WTC11 (cell line): ENCODE results near the gene CHST5. TPM values are rescaled to one million over a fixed set of nuclear protein-coding genes. Genes with fewer than 3 reads are reported as not detected.

ENCODE experiments used
- ATAC-seq: fragments of 200-7000 bp; cut with Tn5 transposase; 2 replicates; pipeline ENCODE4 v1.10.0; 2021; ENCODE audit warnings: mild to moderate bottlenecking, moderate library complexity
- CTCF ChIA-PET: fragments of 300-600 bp; sonication (Branson Sonifier 250); formaldehyde crosslinking; loops from one replicate; lab custom pipeline; 2021; ENCODE audit warnings: antibody characterized with exemption; lab: Charles Lee
- POLR2A ChIA-PET: fragments of 350-600 bp; sonication (Branson Sonifier 250); formaldehyde crosslinking; loops from one replicate; lab custom pipeline; 2021; ENCODE audit warnings: antibody characterized with exemption; lab: Charles Lee
- DNase-seq: peaks from one replicate; pipeline ENCODE4 v3.0.0; 2021; ENCODE audit warnings: low spot score
- H3K27ac Mint-ChIP-seq: 2 replicates; pipeline ENCODE4 v1.8.0; 2021; ENCODE audit warnings: mixed read lengths
- H3K27me3 Mint-ChIP-seq: 2 replicates; pipeline ENCODE4 v1.8.0; 2021; ENCODE audit warnings: low read depth, mild to moderate bottlenecking, moderate library complexity, mixed read lengths
- H3K36me3 Mint-ChIP-seq: 2 replicates; pipeline ENCODE4 v1.8.0; 2021; ENCODE audit warnings: mixed read lengths
- H3K4me1 Mint-ChIP-seq: 2 replicates; pipeline ENCODE4 v1.8.0; 2022; ENCODE audit warnings: mixed read lengths
- H3K4me3 Mint-ChIP-seq: 2 replicates; pipeline ENCODE4 v1.8.0; 2021; ENCODE audit warnings: mild to moderate bottlenecking, moderate library complexity, mixed read lengths
- H3K9me3 Mint-ChIP-seq: 2 replicates; pipeline ENCODE4 v1.8.0; 2021; ENCODE audit warnings: mixed read lengths
- AFF4 ChIP-seq: sonication (generic); formaldehyde crosslinking; IDR thresholded peaks from 2 replicates; pipeline ENCODE4 v1.8.1; 2023; ENCODE audit warnings: mild to moderate bottlenecking, missing genetic modification reagents, borderline replicate concordance
- CBFB ChIP-seq: sonication (generic); formaldehyde crosslinking; IDR thresholded peaks from 2 replicates; pipeline ENCODE4 v1.8.1; 2022; ENCODE audit warnings: mild to moderate bottlenecking, low read depth, missing genetic modification reagents
- CTCF ChIP-seq: fragments of 200-600 bp; IDR thresholded peaks from 2 replicates; pipeline ENCODE4 v1.8.0; 2022; ENCODE audit warnings: antibody characterized with exemption
- E2F1 ChIP-seq: sonication (generic); formaldehyde crosslinking; IDR thresholded peaks from 2 replicates; pipeline ENCODE4 v1.8.0; 2022; ENCODE audit warnings: mild to moderate bottlenecking, missing genetic modification reagents
- E2F5 ChIP-seq: sonication (generic); formaldehyde crosslinking; IDR thresholded peaks from 2 replicates; pipeline ENCODE4 v1.8.1; 2022; ENCODE audit warnings: mild to moderate bottlenecking, moderate library complexity, missing genetic modification reagents
- FOXP1 ChIP-seq: sonication (generic); formaldehyde crosslinking; IDR thresholded peaks from 2 replicates; pipeline ENCODE4 v1.8.0; 2022; ENCODE audit warnings: missing genetic modification reagents, mild to moderate bottlenecking, moderate library complexity, borderline replicate concordance
- JUN ChIP-seq: sonication (generic); formaldehyde crosslinking; IDR thresholded peaks from 2 replicates; pipeline ENCODE4 v1.8.0; 2023; ENCODE audit warnings: mild to moderate bottlenecking, missing genetic modification reagents
- MXD4 ChIP-seq: fragments of 250-450 bp; sonication (Bioruptor Pico); IDR thresholded peaks from 2 replicates; pipeline ENCODE4 v1.8.0; 2021; ENCODE audit warnings: mild to moderate bottlenecking, moderate library complexity, borderline replicate concordance
- PREB ChIP-seq: sonication (generic); formaldehyde crosslinking; IDR thresholded peaks from 2 replicates; pipeline ENCODE4 v1.8.1; 2022; ENCODE audit warnings: mild to moderate bottlenecking, missing genetic modification reagents, moderate library complexity, borderline replicate concordance
- PRRX2 ChIP-seq: fragments of 250-450 bp; sonication (Bioruptor Pico); IDR thresholded peaks from 2 replicates; pipeline ENCODE4 v1.8.0; 2021; ENCODE audit warnings: mild to moderate bottlenecking
- RELA ChIP-seq: sonication (generic); formaldehyde crosslinking; IDR thresholded peaks from 2 replicates; pipeline ENCODE4 v1.8.1; 2022; ENCODE audit warnings: missing genetic modification reagents, mild to moderate bottlenecking, borderline replicate concordance
- SMAD4 ChIP-seq: sonication (generic); formaldehyde crosslinking; IDR thresholded peaks from 2 replicates; pipeline ENCODE4 v1.8.0; 2022; ENCODE audit warnings: mild to moderate bottlenecking, missing genetic modification reagents
- TEAD4 ChIP-seq: sonication (generic); formaldehyde crosslinking; IDR thresholded peaks from 2 replicates; pipeline ENCODE4 v1.8.0; 2022; ENCODE audit warnings: mild to moderate bottlenecking, missing genetic modification reagents
- TP53 ChIP-seq: sonication (generic); formaldehyde crosslinking; IDR thresholded peaks from 2 replicates; pipeline ENCODE4 v1.8.1; 2023; ENCODE audit warnings: mild to moderate bottlenecking, missing genetic modification reagents
- ZMAT4 ChIP-seq: fragments of 250-450 bp; sonication (Bioruptor Pico); IDR thresholded peaks from 2 replicates; pipeline ENCODE4 v1.9.0; 2021; ENCODE audit warnings: mild to moderate bottlenecking
- ZNF121 ChIP-seq: sonication (generic); formaldehyde crosslinking; IDR thresholded peaks from 2 replicates; pipeline ENCODE4 v1.8.0; 2023; ENCODE audit warnings: missing genetic modification reagents
- ZNF138 ChIP-seq: sonication (generic); formaldehyde crosslinking; conservative IDR thresholded peaks from 2 replicates; pipeline ENCODE4 v1.8.1; 2022; ENCODE audit warnings: mild to moderate bottlenecking, moderate library complexity, missing genetic modification reagents
- ZNF219 ChIP-seq: sonication (generic); formaldehyde crosslinking; IDR thresholded peaks from 2 replicates; pipeline ENCODE4 v1.8.0; 2023; ENCODE audit warnings: missing genetic modification reagents, mild to moderate bottlenecking, borderline replicate concordance
- ZNF232 ChIP-seq: sonication (generic); formaldehyde crosslinking; IDR thresholded peaks from 2 replicates; pipeline ENCODE4 v1.8.0; 2022; ENCODE audit warnings: mild to moderate bottlenecking, missing genetic modification reagents
- ZNF396 ChIP-seq: fragments of 250-450 bp; sonication (Bioruptor Pico); IDR thresholded peaks from 2 replicates; pipeline ENCODE4 v1.8.0; 2021; ENCODE audit warnings: mild to moderate bottlenecking, moderate library complexity, borderline replicate concordance
- ZNF423 ChIP-seq: fragments of 250-450 bp; sonication (Bioruptor Pico); IDR thresholded peaks from 2 replicates; pipeline ENCODE4 v2.1.2; 2022; ENCODE audit warnings: mild to moderate bottlenecking, moderate library complexity
- total RNA-seq: library from RNA; stranded (reverse); gene quantifications from 3 replicates; pipeline ENCODE4 v1.2.3, GENCODE V29; 2021

CHST5 gene
- total RNA-seq, 1 experiment from 2014 or later = not detected

- no peak for DNase-seq
- CTCF ChIA-PET = interaction anchor here (1.1 to 3.5 kb wide), 7 partner anchors 15 to 93 kb away, joined by 3 to 20 read pairs (median 7); partner anchors contain the start of genes ADAT1 and CHST6
- Mint-ChIP-seq H3K9me3 (no peaks in the 10 kb centered on the region), H3K4me1 (peaks cover 35% of the 10 kb centered on the region), H3K27ac (peak overlapping the region; percentile 97), H3K4me3 (peak overlapping the region; percentile 100), H3K27me3 (no peaks in the 10 kb centered on the region), H3K36me3 (peaks cover 16% of the 10 kb centered on the region; the same call in 1 of the 2 replicates)
- peak; percentile 5; the same call in 1 of the 2 replicates for ATAC-seq
- POLR2A ChIA-PET = interaction anchor here (1.0 to 1.7 kb wide), 2 partner anchors 48 to 71 kb away, joined by 4 to 5 read pairs; partner anchors contain the start of gene CHST6
- no peak for TF ChIP-seq E2F1 (CRISPR knock-in tag)
- no peak for TF ChIP-seq TEAD4 (CRISPR knock-in tag)
- no peak for TF ChIP-seq FOXP1 (CRISPR knock-in tag)
- TF ChIP-seq ZNF396 = no peak
- TF ChIP-seq SMAD4 = no peak
- no peak for TF ChIP-seq ZNF138 (CRISPR knock-in tag)
- no peak for TF ChIP-seq PRRX2 (CRISPR knock-in tag)
- TF ChIP-seq CBFB (CRISPR knock-in tag) = no peak
- TF ChIP-seq RELA (CRISPR knock-in tag) = no peak
- TF ChIP-seq MXD4 (CRISPR knock-in tag) = no peak
- TF ChIP-seq ZNF423 (CRISPR knock-in tag) = no peak
- TF ChIP-seq AFF4 = no peak
- no peak for TF ChIP-seq ZNF121 (CRISPR knock-in tag)
- no peak for TF ChIP-seq ZNF219 (CRISPR knock-in tag)
- no peak for TF ChIP-seq TP53 (CRISPR knock-in tag)
Measured at GRCh38 chr16:75565640-75566039, 29.7 kb upstream of the CHST5 start.

- no peaks in the 10 kb centered on the region for H3K36me3 Mint-ChIP-seq
- ATAC-seq (no peak; the same call in 1 of the 2 replicates), DNase-seq (no peak)
- peaks cover 3% of the 10 kb centered on the region; the same call in 1 of the 2 replicates for H3K27me3 Mint-ChIP-seq
- H3K27ac Mint-ChIP-seq = peak overlapping the region; percentile 71
- ChIA-PET POLR2A (interaction anchor here (0.6 kb wide), 1 partner anchor 134 kb away, joined by 8 read pairs; no protein-coding TSS in a partner anchor), CTCF (interaction anchor here (0.8 to 2.1 kb wide), 3 partner anchors 9 to 95 kb away, joined by 3 to 9 read pairs (median 5); partner anchors contain the start of gene TMEM170A)
- no peak for TF ChIP-seq ZMAT4 (CRISPR knock-in tag)
- TF ChIP-seq E2F5 (CRISPR knock-in tag) = no peak
- TF ChIP-seq ZNF423 (CRISPR knock-in tag) = no peak
- TF ChIP-seq JUN (CRISPR knock-in tag) = no peak
- TF ChIP-seq CTCF = no peak
- TF ChIP-seq PREB (CRISPR knock-in tag) = no peak
- TF ChIP-seq RELA (CRISPR knock-in tag) = no peak
- TF ChIP-seq ZNF232 (CRISPR knock-in tag) = no peak
- H3K4me3 Mint-ChIP-seq = peak overlapping the region; percentile 1; the same call in 1 of the 2 replicates
- H3K9me3 Mint-ChIP-seq = peaks cover 3% of the 10 kb centered on the region; the same call in 1 of the 2 replicates
- H3K4me1 Mint-ChIP-seq = peaks cover 42% of the 10 kb centered on the region
Measured at GRCh38 chr16:75559564-75560372, 23.9 kb upstream of the CHST5 start.
